PC-3 (cell line): Measurements from ENCODE around the gene CCKAR. TPM values are rescaled to one million over a fixed set of nuclear protein-coding genes. Genes with fewer than 3 reads are reported as not detected.

Source experiments
- ATAC-seq: fragments of 200-7000 bp; cut with Tn5 transposase; 2 replicates; pipeline ENCODE4 v1.9.1; 2020; ENCODE audit warnings: mild to moderate bottlenecking, moderate library complexity
- BruUV-seq: library from RNA; stranded (reverse); fragments of 400-500 nt; replicated peaks from 2 replicates; lab custom pipeline; 2021; lab: Mats Ljungman, UMichigan
- CTCF ChIA-PET: fragments of 300-600 bp; sonication (Branson Sonifier 250); formaldehyde crosslinking; loops from one replicate; lab custom pipeline; 2022; ENCODE audit warnings: antibody characterized with exemption; lab: Charles Lee
- POLR2A ChIA-PET: fragments of 300-600 bp; sonication (Branson Sonifier 250); formaldehyde crosslinking; loops from one replicate; lab custom pipeline; 2022; ENCODE audit warnings: antibody characterized with exemption; ENCODE audit not compliant: unreplicated experiment; lab: Charles Lee
- DNase-seq: peaks from one replicate; pipeline ENCODE4 v3.0.0-alpha.2; 2015
- H2AFZ ChIP-seq: fragments of 300-600 bp; sonication (generic); 2 replicates; pipeline ENCODE4 v1.6.0; 2016; ENCODE audit warnings: antibody characterized with exemption, low read length
- H3F3A ChIP-seq: fragments of 300-600 bp; sonication (generic); one replicate; pipeline ENCODE4 v1.6.0; 2017; ENCODE audit warnings: antibody characterized with exemption, low read length, control low read depth, mild to moderate bottlenecking; ENCODE audit not compliant: unreplicated experiment
- H3K27ac ChIP-seq: fragments of 300-600 bp; sonication (generic); 2 replicates; pipeline ENCODE4 v1.5.1; 2016; ENCODE audit warnings: mild to moderate bottlenecking, low read length
- H3K27me3 ChIP-seq: fragments of 300-600 bp; sonication (generic); 2 replicates; pipeline ENCODE4 v1.6.1; 2016; ENCODE audit warnings: low read length, mixed read lengths
- H3K36me3 ChIP-seq: fragments of 300-600 bp; sonication (generic); 2 replicates; pipeline ENCODE4 v1.6.1; 2016; ENCODE audit warnings: low read depth, mixed run types, low read length, mixed read lengths
- H3K4me1 ChIP-seq: fragments of 300-600 bp; sonication (generic); 2 replicates; pipeline ENCODE4 v1.5.1; 2016; ENCODE audit warnings: low read length; ENCODE audit not compliant: insufficient read depth
- H3K4me2 ChIP-seq: fragments of 300-600 bp; sonication (generic); 2 replicates; pipeline ENCODE4 v1.6.0; 2016; ENCODE audit warnings: low read length
- H3K4me3 ChIP-seq: fragments of 300-600 bp; sonication (generic); 2 replicates; pipeline ENCODE4 v1.5.1; 2016; ENCODE audit warnings: mild to moderate bottlenecking, low read length, mixed read lengths
- H3K79me2 ChIP-seq: fragments of 300-600 bp; sonication (generic); 2 replicates; pipeline ENCODE4 v1.6.1; 2017; ENCODE audit warnings: low read length, mixed read lengths
- H3K9ac ChIP-seq: fragments of 300-600 bp; sonication (generic); 2 replicates; pipeline ENCODE4 v1.6.0; 2016; ENCODE audit warnings: mild to moderate bottlenecking, low read length
- H3K9me2 ChIP-seq: fragments of 300-600 bp; sonication (generic); replicated peaks from 2 replicates; pipeline ENCODE4 v1.6.1; 2016; ENCODE audit warnings: mixed run types, low read length, mixed read lengths
- H3K9me3 ChIP-seq: fragments of 300-600 bp; sonication (generic); 2 replicates; pipeline ENCODE4 v1.6.1; 2016; ENCODE audit warnings: low read length, mixed read lengths
- H4K20me1 ChIP-seq: fragments of 300-600 bp; sonication (generic); 2 replicates; pipeline ENCODE4 v1.6.1; 2016; ENCODE audit warnings: low read length, mixed read lengths
- EZH2 ChIP-seq: fragments of 300-600 bp; sonication (generic); IDR thresholded peaks from one replicate; pipeline ENCODE4 v1.6.1; 2017; ENCODE audit warnings: antibody characterized with exemption, mild to moderate bottlenecking, low read length; ENCODE audit not compliant: unreplicated experiment
- EZH2phosphoT487 ChIP-seq: fragments of 300-600 bp; sonication (generic); IDR thresholded peaks from 2 replicates; pipeline ENCODE4 v1.6.1; 2018; ENCODE audit warnings: mild to moderate bottlenecking, antibody characterized with exemption, low read length, borderline replicate concordance
- intact Hi-C: fragments of 100-400 bp; cut with micrococcal nuclease; formaldehyde crosslinking; loops from 2 replicates; pipeline ENCODE4 v1.9.0; 2023
- total RNA-seq: library from RNA; depleted of rRNA; stranded (reverse); fragments of >200 nt; gene quantifications from 2 replicates; pipeline ENCODE4 v1.2.3, GENCODE V29; 2014
- TF ChIP-seq, protein P1 (sequence below): fragments of 300-600 bp; sonication (generic); conservative IDR thresholded peaks from 2 replicates; pipeline ENCODE4 v1.5.1; 2017; ENCODE audit warnings: antibody characterized with exemption, low read depth, mild to moderate bottlenecking, low read length

CCKAR gene
- total RNA-seq, 1 experiment from 2014 or later: not detected

- no peaks in the 10 kb centered on the region for H3K9me3 ChIP-seq
- TF ChIP-seq, protein P1, sequence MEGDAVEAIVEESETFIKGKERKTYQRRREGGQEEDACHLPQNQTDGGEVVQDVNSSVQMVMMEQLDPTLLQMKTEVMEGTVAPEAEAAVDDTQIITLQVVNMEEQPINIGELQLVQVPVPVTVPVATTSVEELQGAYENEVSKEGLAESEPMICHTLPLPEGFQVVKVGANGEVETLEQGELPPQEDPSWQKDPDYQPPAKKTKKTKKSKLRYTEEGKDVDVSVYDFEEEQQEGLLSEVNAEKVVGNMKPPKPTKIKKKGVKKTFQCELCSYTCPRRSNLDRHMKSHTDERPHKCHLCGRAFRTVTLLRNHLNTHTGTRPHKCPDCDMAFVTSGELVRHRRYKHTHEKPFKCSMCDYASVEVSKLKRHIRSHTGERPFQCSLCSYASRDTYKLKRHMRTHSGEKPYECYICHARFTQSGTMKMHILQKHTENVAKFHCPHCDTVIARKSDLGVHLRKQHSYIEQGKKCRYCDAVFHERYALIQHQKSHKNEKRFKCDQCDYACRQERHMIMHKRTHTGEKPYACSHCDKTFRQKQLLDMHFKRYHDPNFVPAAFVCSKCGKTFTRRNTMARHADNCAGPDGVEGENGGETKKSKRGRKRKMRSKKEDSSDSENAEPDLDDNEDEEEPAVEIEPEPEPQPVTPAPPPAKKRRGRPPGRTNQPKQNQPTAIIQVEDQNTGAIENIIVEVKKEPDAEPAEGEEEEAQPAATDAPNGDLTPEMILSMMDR: no peak
- TF ChIP-seq EZH2phosphoT487 (no peak), EZH2 (no peak)
- DNase-seq (no peak), ATAC-seq (no peak)
- H3K4me2 ChIP-seq: no peak overlapping the region
- no peaks in the 10 kb centered on the region for H3K79me2 ChIP-seq
- intact Hi-C loops: no loop called here
- H4K20me1 ChIP-seq: no peaks in the 10 kb centered on the region
- BruUV-seq: no TSS peak
- no peaks in the 10 kb centered on the region for H3K27me3 ChIP-seq
- H3K27ac ChIP-seq: no peak overlapping the region
- no peaks in the 10 kb centered on the region for H3K36me3 ChIP-seq
- no peak overlapping the region for H2AFZ ChIP-seq
- no peak overlapping the region for H3K4me3 ChIP-seq
- ChIA-PET POLR2A (no interaction called here), CTCF (no interaction called here)
- H3K9ac ChIP-seq: no peak overlapping the region
- no peaks in the 10 kb centered on the region for H3K9me2 ChIP-seq
- H3F3A ChIP-seq: no peaks in the 10 kb centered on the region
- H3K4me1 ChIP-seq: no peaks in the 10 kb centered on the region
Observed at GRCh38 chr4:26478330-26478729, 12.0 kb downstream of the CCKAR start.

DNA sequence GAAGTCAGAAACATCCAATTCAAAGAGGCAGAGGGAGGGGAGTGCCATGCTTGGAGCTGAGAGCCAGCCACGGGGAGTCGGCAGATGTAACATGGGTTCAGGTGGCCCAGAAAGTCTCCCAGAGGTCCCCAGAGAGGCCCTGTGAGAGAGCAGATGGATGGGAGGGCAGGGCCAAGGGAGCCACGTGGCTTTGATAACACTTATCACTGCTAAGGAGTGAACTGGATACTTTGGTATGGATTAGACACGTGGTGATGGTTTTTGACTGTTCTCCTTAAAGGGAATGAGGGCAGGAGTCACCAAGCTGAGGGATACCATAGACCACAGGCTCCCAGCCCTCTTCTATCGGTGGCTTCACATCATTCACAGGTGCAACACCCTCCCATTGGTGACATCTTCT lies 13.7 kb downstream of the CCKAR start:
- Histone ChIP-seq H3K79me2 (no peaks in the 10 kb centered on the region), H4K20me1 (no peaks in the 10 kb centered on the region), H3K9me2 (no peaks in the 10 kb centered on the region), H3K4me2 (no peak overlapping the region), H3K4me3 (no peak overlapping the region), H3F3A (no peaks in the 10 kb centered on the region), H3K27ac (no peak overlapping the region), H3K9me3 (no peaks in the 10 kb centered on the region), H3K4me1 (no peaks in the 10 kb centered on the region), H3K36me3 (no peaks in the 10 kb centered on the region), H2AFZ (no peak overlapping the region), H3K9ac (no peak overlapping the region), H3K27me3 (no peaks in the 10 kb centered on the region)
- BruUV-seq: no TSS peak
- CTCF ChIA-PET: no interaction called here
- DNase-seq: no peak
- intact Hi-C loops: no loop called here
- no peak for ATAC-seq
- POLR2A ChIA-PET: no interaction called here
- no peak for TF ChIP-seq EZH2phosphoT487
- TF ChIP-seq EZH2: no peak
- TF ChIP-seq, protein P1: no peak

GRCh38 chr4:26475716-26476115 lies 14.6 kb downstream of the CCKAR start:
- Histone ChIP-seq H3K9ac (no peak overlapping the region), H3K4me3 (no peak overlapping the region), H3K9me2 (no peaks in the 10 kb centered on the region), H3K79me2 (no peaks in the 10 kb centered on the region), H3F3A (no peaks in the 10 kb centered on the region), H3K27ac (no peak overlapping the region), H4K20me1 (no peaks in the 10 kb centered on the region), H3K4me2 (no peak overlapping the region), H3K27me3 (no peaks in the 10 kb centered on the region), H3K36me3 (no peaks in the 10 kb centered on the region), H3K4me1 (no peaks in the 10 kb centered on the region), H3K9me3 (no peaks in the 10 kb centered on the region), H2AFZ (no peak overlapping the region)
- DNase-seq: no peak
- ATAC-seq: no peak
- TF ChIP-seq EZH2: no peak
- TF ChIP-seq EZH2phosphoT487: no peak
- ChIA-PET CTCF (no interaction called here), POLR2A (no interaction called here)
- no TSS peak for BruUV-seq
- intact Hi-C loops: no loop called here
